ENCODE measurements around the gene JMJD4. TPM values are rescaled to one million over a fixed set of nuclear protein-coding genes. Genes with fewer than 3 reads are reported as not detected.

JMJD4 gene
- total and polyA plus RNA-seq, 2 of the 8 experiments (the other 6 are each of a cell fraction or from before 2014, with no cell fraction given) = 13.2 to 23.3 TPM

DNA sequence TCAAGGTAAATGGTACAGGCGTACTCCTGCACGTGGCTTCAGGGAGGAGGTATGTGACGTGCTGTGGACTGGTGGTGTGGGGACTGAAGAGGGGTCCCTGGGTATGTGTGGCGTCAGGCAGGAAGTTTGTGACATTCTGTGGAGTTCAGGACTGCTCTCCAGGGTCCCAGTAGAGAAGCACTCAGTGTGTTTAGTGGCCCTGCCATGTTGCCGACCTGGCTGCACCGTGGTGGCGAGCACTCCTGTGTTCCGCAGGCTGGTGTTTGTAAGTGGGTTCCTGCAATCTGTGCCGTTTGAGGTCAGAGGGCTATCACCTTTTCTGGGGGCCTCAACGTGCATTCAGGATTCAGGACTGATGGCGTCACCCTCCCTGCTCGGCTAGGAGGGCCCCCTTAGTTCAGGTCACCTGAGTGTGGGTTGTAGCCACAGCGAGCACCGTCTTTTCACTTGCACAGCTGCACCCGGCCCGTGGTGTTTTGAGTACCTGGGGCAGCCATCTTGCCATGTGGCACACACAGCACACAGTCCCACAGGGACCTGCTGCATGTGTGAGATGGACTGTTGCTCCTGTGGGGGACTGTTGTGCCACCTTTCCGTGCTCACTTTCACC, 26.6 kb upstream of the JMJD4 start:
- no peaks in the 10 kb centered on the region for H3K9me3 ChIP-seq (ENCODE audit: insufficient read depth in 2 of 2, low read depth in 1 of 2, low read length in 1 of 2)
- H3K36me3 ChIP-seq (ENCODE audit: control insufficient read depth in 2 of 4, insufficient read depth in 4 of 4, low read length in 3 of 4) = peaks cover 8 to 20% (median 13%) of the 10 kb centered on the region in 4 experiments; a peak in 7 of 8 replicates

More for the DNA sequence above, 26.6 kb upstream of the JMJD4 start:
- Histone ChIP-seq H3K4me1 (replicated peaks in 1 of 4; ENCODE audit: control insufficient read depth in 3 of 4, insufficient read depth in 4 of 4, low read length in 3 of 4) (peaks cover 0 to 5% (median under 1%) of the 10 kb centered on the region in 4 experiments; a peak in 3 of 7 replicates), H2AFZ (ENCODE audit: low read length) (no peak overlapping the region), H2BK20ac (ENCODE audit: low read length) (no peak overlapping the region), H3K9ac (replicated peaks in 1 of 4; ENCODE audit: extremely low read depth in 1 of 4, low read depth in 3 of 4, low read length in 3 of 4) (no peak overlapping the region), H3K4ac (replicated peaks; ENCODE audit: insufficient read length, low read depth, low read length) (no peak overlapping the region), H4K5ac (ENCODE audit: insufficient read length, low read depth, low read length) (no peak overlapping the region), H3K27me3 (replicated peaks in 1 of 4; ENCODE audit: control insufficient read depth in 3 of 4, extremely low read depth in 1 of 4, insufficient read depth in 3 of 4, low read length in 3 of 4) (no peaks in the 10 kb centered on the region), H2AK5ac (ENCODE audit: low read depth, low read length) (no peak overlapping the region), H4K91ac (replicated peaks; ENCODE audit: insufficient read length, low read length) (no peak overlapping the region), H3K79me1 (ENCODE audit: low read depth, low read length) (no peaks in the 10 kb centered on the region; the same call in none of the 2 replicates), H2BK120ac (replicated peaks; ENCODE audit: low read depth, low read length) (no peak overlapping the region), H4K20me1 (replicated peaks in 1 of 2; ENCODE audit: control insufficient read depth in 1 of 2, insufficient read depth in 2 of 2, low read length in 2 of 2) (peaks cover 13 to 31% of the 10 kb centered on the region in 2 experiments), H3K79me2 (ENCODE audit: control insufficient read depth in 1 of 2, insufficient read depth in 2 of 2, low read length in 2 of 2) (peaks cover 0 to 11% of the 10 kb centered on the region in 2 experiments; a peak in 1 of 4 replicates), H3K23ac (ENCODE audit: insufficient read length) (no peak overlapping the region), H4K8ac (ENCODE audit: extremely low read depth, insufficient read depth, low read length) (no peak overlapping the region; the same call in 1 of the 2 replicates), H2BK5ac (ENCODE audit: low read depth, low read length) (no peak overlapping the region; the same call in 1 of the 2 replicates), H3K23me2 (ENCODE audit: low read depth, low read length) (no peaks in the 10 kb centered on the region), H3K18ac (ENCODE audit: extremely low read depth, low read length) (no peak overlapping the region), H3K4me3 (ENCODE audit: extremely low read depth in 1 of 4, insufficient read depth in 2 of 4, low read depth in 3 of 4, low read length in 4 of 4) (no peak overlapping the region), H2BK15ac (ENCODE audit: low read length) (no peak overlapping the region), H3K4me2 (ENCODE audit: insufficient read depth in 1 of 2, low read depth in 2 of 2, low read length in 2 of 2) (no peak overlapping the region), H3K27ac (ENCODE audit: low read depth, low read length) (no peak overlapping the region), H2BK12ac (ENCODE audit: low read depth, low read length) (no peak overlapping the region), H3K14ac (ENCODE audit: insufficient read length) (no peak overlapping the region), H3K56ac (replicated peaks; ENCODE audit: insufficient read length, low read depth, low read length) (no peak overlapping the region)
- DNase-seq (ENCODE audit: low read depth in 1 of 2, low spot score in 2 of 2) = no peak
- ChIA-PET CTCF (ENCODE audit: partially characterized antibody) (interaction anchor here (0.7 to 7.7 kb wide), 30 partner anchors 13 to 288 kb away, joined by 3 to 51 read pairs (median 5); partner anchors contain the start of gene WNT9A), POLR2A (ENCODE audit: partially characterized antibody) (interaction anchor here (1.2 kb wide), 1 partner anchor 186 kb away, joined by 5 read pairs; the partner anchor contains the start of gene WNT9A)
- WGBS, 2 experiments (ENCODE audit: extremely low coverage in 1 of 2, insufficient coverage in 1 of 2, insufficient read length in 1 of 2, insufficient replicate concordance in 2 of 2, low coverage in 1 of 2, low lambda C conversion rate in 2 of 2, missing lambda C conversion rate in 1 of 2) = 87% methylated on average over 17 of the region's 17 CpGs; no CpG with 5 or more reads in 1 of the 2 experiments
- FAIRE-seq = no peak
- TF ChIP-seq, protein P1, sequence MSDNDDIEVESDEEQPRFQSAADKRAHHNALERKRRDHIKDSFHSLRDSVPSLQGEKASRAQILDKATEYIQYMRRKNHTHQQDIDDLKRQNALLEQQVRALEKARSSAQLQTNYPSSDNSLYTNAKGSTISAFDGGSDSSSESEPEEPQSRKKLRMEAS (IDR thresholded peaks at IDR 0.05) = no peak
- TF ChIP-seq, protein P2, sequence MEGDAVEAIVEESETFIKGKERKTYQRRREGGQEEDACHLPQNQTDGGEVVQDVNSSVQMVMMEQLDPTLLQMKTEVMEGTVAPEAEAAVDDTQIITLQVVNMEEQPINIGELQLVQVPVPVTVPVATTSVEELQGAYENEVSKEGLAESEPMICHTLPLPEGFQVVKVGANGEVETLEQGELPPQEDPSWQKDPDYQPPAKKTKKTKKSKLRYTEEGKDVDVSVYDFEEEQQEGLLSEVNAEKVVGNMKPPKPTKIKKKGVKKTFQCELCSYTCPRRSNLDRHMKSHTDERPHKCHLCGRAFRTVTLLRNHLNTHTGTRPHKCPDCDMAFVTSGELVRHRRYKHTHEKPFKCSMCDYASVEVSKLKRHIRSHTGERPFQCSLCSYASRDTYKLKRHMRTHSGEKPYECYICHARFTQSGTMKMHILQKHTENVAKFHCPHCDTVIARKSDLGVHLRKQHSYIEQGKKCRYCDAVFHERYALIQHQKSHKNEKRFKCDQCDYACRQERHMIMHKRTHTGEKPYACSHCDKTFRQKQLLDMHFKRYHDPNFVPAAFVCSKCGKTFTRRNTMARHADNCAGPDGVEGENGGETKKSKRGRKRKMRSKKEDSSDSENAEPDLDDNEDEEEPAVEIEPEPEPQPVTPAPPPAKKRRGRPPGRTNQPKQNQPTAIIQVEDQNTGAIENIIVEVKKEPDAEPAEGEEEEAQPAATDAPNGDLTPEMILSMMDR (IDR thresholded peaks at IDR 0.05; ENCODE audit: control extremely low read depth in 1 of 3, insufficient read depth in 1 of 3, low read depth in 1 of 3, low read length in 3 of 3) = no peak
- TF ChIP-seq SIN3A (conservative IDR thresholded peaks at IDR 0.05 in 1 of 2, IDR thresholded peaks at IDR 0.05 in 1 of 2; ENCODE audit: low read depth in 1 of 2, low read length in 2 of 2) (no peak), POLR2A (IDR thresholded peaks at IDR 0.05; ENCODE audit: control extremely low read depth in 1 of 2, low read depth in 2 of 2, low read length in 2 of 2) (no peak)

All from H1 (cell line).